ENCODE data around the gene MFAP5.
"Not testable (repeated sequence)": the region's sequence is repeated elsewhere in the genome, so short reads cannot be mapped to it uniquely, and the experiment has no call there.

MFAP5 gene

GRCh38 chr12:8637244-8637643 is 25.4 kb downstream of the MFAP5 start:
- TF ChIP-seq EZH2 (IDR thresholded peaks at IDR 0.05; ENCODE audit: borderline replicate concordance, low read depth, low read length, severe bottlenecking) (no peak), CTCF (IDR thresholded peaks at IDR 0.05; ENCODE audit: borderline replicate concordance, extremely low read depth, low read length, poor library complexity, severe bottlenecking) (no peak)
- ATAC-seq (ENCODE audit: insufficient read depth, low read depth) (no peak), DNase-seq (no peak)
- Histone ChIP-seq H3K27ac (ENCODE audit: low read length) (no peak overlapping the region), H3K9me3 (ENCODE audit: insufficient read depth, low read length, severe bottlenecking) (no peaks in the 10 kb centered on the region), H2AFZ (ENCODE audit: low read depth, low read length) (no peak overlapping the region), H4K20me1 (ENCODE audit: insufficient read depth, low read length) (no peaks in the 10 kb centered on the region), H3K9ac (ENCODE audit: low read depth, low read length) (no peak overlapping the region), H3K4me2 (ENCODE audit: insufficient read depth, low read length) (no peak overlapping the region), H3K4me1 (ENCODE audit: insufficient read depth, low read length) (no peaks in the 10 kb centered on the region), H3K79me2 (ENCODE audit: insufficient read depth, low read length) (no peaks in the 10 kb centered on the region), H3K4me3 (ENCODE audit: low read depth in 1 of 2, low read length in 2 of 2) (no peak overlapping the region), H3K36me3 (ENCODE audit: insufficient read depth, low read length) (no peaks in the 10 kb centered on the region), H3K27me3 (ENCODE audit: insufficient read depth, low read length, poor library complexity) (no peaks in the 10 kb centered on the region)

GRCh38 chr12:8636581-8636980 is 26.0 kb downstream of the MFAP5 start:
- H3K4me2 ChIP-seq (ENCODE audit: insufficient read depth, low read length): no peak overlapping the region
- no peaks in the 10 kb centered on the region for H3K27me3 ChIP-seq (ENCODE audit: insufficient read depth, low read length, poor library complexity)
- TF ChIP-seq CTCF (IDR thresholded peaks at IDR 0.05; ENCODE audit: borderline replicate concordance, extremely low read depth, low read length, poor library complexity, severe bottlenecking) (no peak), EZH2 (IDR thresholded peaks at IDR 0.05; ENCODE audit: borderline replicate concordance, low read depth, low read length, severe bottlenecking) (no peak)
- H3K9me3 ChIP-seq (ENCODE audit: insufficient read depth, low read length, severe bottlenecking): no peaks in the 10 kb centered on the region
- H3K4me1 ChIP-seq (ENCODE audit: insufficient read depth, low read length): no peaks in the 10 kb centered on the region
- no peak overlapping the region for H2AFZ ChIP-seq (ENCODE audit: low read depth, low read length)
- no peak overlapping the region for H3K4me3 ChIP-seq (ENCODE audit: low read depth in 1 of 2, low read length in 2 of 2)
- DNase-seq (no peak), ATAC-seq (ENCODE audit: insufficient read depth, low read depth) (no peak)
- H3K36me3 ChIP-seq (ENCODE audit: insufficient read depth, low read length): no peaks in the 10 kb centered on the region
- H3K27ac ChIP-seq (ENCODE audit: low read length): no peak overlapping the region
- H4K20me1 ChIP-seq (ENCODE audit: insufficient read depth, low read length): no peaks in the 10 kb centered on the region
- H3K79me2 ChIP-seq (ENCODE audit: insufficient read depth, low read length): no peaks in the 10 kb centered on the region
- no peak overlapping the region for H3K9ac ChIP-seq (ENCODE audit: low read depth, low read length)

- not testable (repeated sequence) for H3K27ac ChIP-seq (ENCODE audit: low read length); H3K4me1 ChIP-seq (ENCODE audit: insufficient read depth, low read length); H3K4me2 ChIP-seq (ENCODE audit: insufficient read depth, low read length); H4K20me1 ChIP-seq (ENCODE audit: insufficient read depth, low read length); DNase-seq; ATAC-seq (ENCODE audit: insufficient read depth, low read depth); H2AFZ ChIP-seq (ENCODE audit: low read depth, low read length); H3K9me3 ChIP-seq (ENCODE audit: insufficient read depth, low read length, severe bottlenecking); H3K4me3 ChIP-seq (ENCODE audit: low read depth in 1 of 2, low read length in 2 of 2); H3K79me2 ChIP-seq (ENCODE audit: insufficient read depth, low read length); H3K27me3 ChIP-seq (ENCODE audit: insufficient read depth, low read length, poor library complexity); H3K9ac ChIP-seq (ENCODE audit: low read depth, low read length); H3K36me3 ChIP-seq (ENCODE audit: insufficient read depth, low read length)
Observed at GRCh38 chr12:8636007-8636346, 26.6 kb downstream of the MFAP5 start.

GRCh38 chr12:8635342-8636006 is 27.2 kb downstream of the MFAP5 start:
- not testable (repeated sequence) for H3K4me3 ChIP-seq (ENCODE audit: low read depth in 1 of 2, low read length in 2 of 2); H4K20me1 ChIP-seq (ENCODE audit: insufficient read depth, low read length); H3K27ac ChIP-seq (ENCODE audit: low read length); H3K4me1 ChIP-seq (ENCODE audit: insufficient read depth, low read length); DNase-seq; ATAC-seq (ENCODE audit: insufficient read depth, low read depth); H3K9ac ChIP-seq (ENCODE audit: low read depth, low read length); H3K27me3 ChIP-seq (ENCODE audit: insufficient read depth, low read length, poor library complexity); H3K9me3 ChIP-seq (ENCODE audit: insufficient read depth, low read length, severe bottlenecking); H3K79me2 ChIP-seq (ENCODE audit: insufficient read depth, low read length); H3K36me3 ChIP-seq (ENCODE audit: insufficient read depth, low read length); H3K4me2 ChIP-seq (ENCODE audit: insufficient read depth, low read length); H2AFZ ChIP-seq (ENCODE audit: low read depth, low read length)
